ENCODE data around the gene CCDC186.

CCDC186 gene

GRCh38 chr10:114202812-114203211, 28.8 kb upstream of the CCDC186 start:
- TF ChIP-seq EZH2phosphoT487 (IDR thresholded peaks at IDR 0.05; ENCODE audit: low read length) (no peak), CTCF (IDR thresholded peaks at IDR 0.05; ENCODE audit: low read length) (no peak), EZH2 (optimal IDR thresholded peaks at IDR 0.05; ENCODE audit: low read depth, low read length) (no peak)
- no peak overlapping the region for H3K4me2 ChIP-seq (ENCODE audit: low read depth, low read length)
- H3K79me2 ChIP-seq (ENCODE audit: low read length): no peaks in the 10 kb centered on the region
- no peaks in the 10 kb centered on the region for H3K9me3 ChIP-seq (replicated peaks; ENCODE audit: insufficient read depth, low read length)
- DNase-seq: no peak
- H3K27me3 ChIP-seq (replicated peaks; ENCODE audit: insufficient read depth, low read length): no peaks in the 10 kb centered on the region
- no peaks in the 10 kb centered on the region for H3K4me1 ChIP-seq (ENCODE audit: low read length)
- no peak overlapping the region for H2AFZ ChIP-seq (ENCODE audit: low read length)
- H4K20me1 ChIP-seq (ENCODE audit: insufficient read depth, low read length): no peaks in the 10 kb centered on the region
- no peak overlapping the region for H3K27ac ChIP-seq (ENCODE audit: low read length)
- H3F3A ChIP-seq (ENCODE audit: insufficient read depth, low read length): no peaks in the 10 kb centered on the region
- H3K9me2 ChIP-seq (replicated peaks; ENCODE audit: insufficient read depth, low read length): no peaks in the 10 kb centered on the region
- no peaks in the 10 kb centered on the region for H3K36me3 ChIP-seq (replicated peaks; ENCODE audit: insufficient read depth, low read length)
- H3K4me3 ChIP-seq (ENCODE audit: low read length): no peak overlapping the region
- no peak overlapping the region for H3K9ac ChIP-seq (ENCODE audit: low read length)

- Histone ChIP-seq H3K36me3 (replicated peaks; ENCODE audit: insufficient read depth, low read length) (no peaks in the 10 kb centered on the region), H3K4me3 (ENCODE audit: low read length) (no peak overlapping the region), H3K9me2 (replicated peaks; ENCODE audit: insufficient read depth, low read length) (no peaks in the 10 kb centered on the region), H3K79me2 (ENCODE audit: low read length) (no peaks in the 10 kb centered on the region), H2AFZ (ENCODE audit: low read length) (no peak overlapping the region), H3K27ac (ENCODE audit: low read length) (no peak overlapping the region), H3K4me1 (ENCODE audit: low read length) (0 out of 2 replicates have a peak, but pooled peaks cover 8% of the 10 kb centered on the region), H3K9me3 (replicated peaks; ENCODE audit: insufficient read depth, low read length) (no peaks in the 10 kb centered on the region), H3K9ac (ENCODE audit: low read length) (no peak overlapping the region), H3K27me3 (replicated peaks; ENCODE audit: insufficient read depth, low read length) (no peaks in the 10 kb centered on the region), H3F3A (ENCODE audit: insufficient read depth, low read length) (no peaks in the 10 kb centered on the region), H3K4me2 (ENCODE audit: low read depth, low read length) (no peak overlapping the region), H4K20me1 (ENCODE audit: insufficient read depth, low read length) (no peaks in the 10 kb centered on the region)
- no peak for DNase-seq
- TF ChIP-seq CTCF (IDR thresholded peaks at IDR 0.05; ENCODE audit: low read length): no peak
- TF ChIP-seq EZH2phosphoT487 (IDR thresholded peaks at IDR 0.05; ENCODE audit: low read length): no peak
- no peak for TF ChIP-seq EZH2 (optimal IDR thresholded peaks at IDR 0.05; ENCODE audit: low read depth, low read length)
Observed at GRCh38 chr10:114199239-114199638, 25.2 kb upstream of the CCDC186 start.

GRCh38 chr10:114195079-114195478, 21.1 kb upstream of the CCDC186 start:
- Histone ChIP-seq H2AFZ (ENCODE audit: low read length) (no peak overlapping the region), H3K4me2 (ENCODE audit: low read depth, low read length) (peak overlapping the region; percentile 0; the same call in 1 of the 2 replicates), H3K27ac (ENCODE audit: low read length) (no peak overlapping the region), H3K79me2 (ENCODE audit: low read length) (no peaks in the 10 kb centered on the region), H3K36me3 (replicated peaks; ENCODE audit: insufficient read depth, low read length) (no peaks in the 10 kb centered on the region), H3F3A (ENCODE audit: insufficient read depth, low read length) (no peaks in the 10 kb centered on the region), H3K4me1 (ENCODE audit: low read length) (0 out of 2 replicates have a peak, but pooled peaks cover 8% of the 10 kb centered on the region), H3K9me2 (replicated peaks; ENCODE audit: insufficient read depth, low read length) (no peaks in the 10 kb centered on the region), H3K4me3 (ENCODE audit: low read length) (no peak overlapping the region), H3K9me3 (replicated peaks; ENCODE audit: insufficient read depth, low read length) (no peaks in the 10 kb centered on the region), H3K9ac (ENCODE audit: low read length) (no peak overlapping the region), H4K20me1 (ENCODE audit: insufficient read depth, low read length) (no peaks in the 10 kb centered on the region), H3K27me3 (replicated peaks; ENCODE audit: insufficient read depth, low read length) (no peaks in the 10 kb centered on the region)
- no peak for TF ChIP-seq CTCF (IDR thresholded peaks at IDR 0.05; ENCODE audit: low read length)
- no peak for TF ChIP-seq EZH2 (optimal IDR thresholded peaks at IDR 0.05; ENCODE audit: low read depth, low read length)
- no peak for TF ChIP-seq EZH2phosphoT487 (IDR thresholded peaks at IDR 0.05; ENCODE audit: low read length)
- DNase-seq: peak; percentile 79

Measured in MM.1S (cell line).